CD14-positive monocyte (primary cell): ENCODE measurements around the gene LOXL3. TPM values are rescaled to one million over a fixed set of nuclear protein-coding genes. Genes with fewer than 3 reads are reported as not detected.

Experiments used
- DNase-seq, 3 donors: peaks; one replicate each; pipeline ENCODE4 v3.0.0-alpha.2; 2011 to 2022
- H2AFZ ChIP-seq: 2 replicates; pipeline ENCODE4 v1.6.0; 2012; ENCODE audit warnings: mild to moderate bottlenecking, low read depth, low read length, inconsistent platforms; ENCODE audit not compliant: insufficient read depth, poor library complexity, severe bottlenecking
- H3K27ac ChIP-seq, 2 donors: 1 replicate in 1 of 2; 2 replicates in 1 of 2; pipeline ENCODE4 v1.5.1; 2012 to 2013; ENCODE audit warnings: low read length in 2 of 2, control low read depth in 1 of 2, inconsistent platforms in 1 of 2, low read depth in 1 of 2, mild to moderate bottlenecking in 1 of 2
- H3K27me3 ChIP-seq, 2 donors: one replicate each; pipeline versions ENCODE4 v1.6.0 to v1.6.1; 2011 to 2013; ENCODE audit warnings: low read length in 2 of 2; ENCODE audit not compliant: control insufficient read depth in 2 of 2, insufficient read depth in 2 of 2
- H3K36me3 ChIP-seq, 2 donors: replicated peaks in 1 of 2; 1 replicate in 1 of 2; 2 replicates in 1 of 2; pipeline versions ENCODE4 v1.5.1 to v1.6.1; 2012 to 2013; ENCODE audit warnings: low read length in 2 of 2, control low read depth in 1 of 2, inconsistent platforms in 1 of 2, mild to moderate bottlenecking in 1 of 2; ENCODE audit not compliant: insufficient read depth in 2 of 2, control insufficient read depth in 1 of 2
- H3K4me1 ChIP-seq, 2 donors: 1 replicate in 1 of 2; 2 replicates in 1 of 2; pipeline versions ENCODE4 v1.5.1 to v1.6.1; 2012 to 2013; ENCODE audit warnings: low read length in 2 of 2, control low read depth in 1 of 2, inconsistent platforms in 1 of 2, mild to moderate bottlenecking in 1 of 2, moderate library complexity in 1 of 2; ENCODE audit not compliant: insufficient read depth in 2 of 2, control insufficient read depth in 1 of 2
- H3K4me2 ChIP-seq: replicated peaks from 2 replicates; pipeline ENCODE3; 2012; ENCODE audit warnings: low read length, moderate library complexity, mild to moderate bottlenecking; ENCODE audit not compliant: poor library complexity, severe bottlenecking; ENCODE audit errors: extremely low read depth
- H3K4me3 ChIP-seq, 3 experiments: fragments of 200-600 bp in 1 of 3; sonication (generic) in 1 of 3; replicated peaks in 1 of 3; 1 replicate in 2 of 3; 2 replicates in 1 of 3; pipeline ENCODE4 v1.5.1; 2011 to 2013; ENCODE audit warnings: low read length in 3 of 3, mild to moderate bottlenecking in 3 of 3, control low read depth in 2 of 3, low read depth in 2 of 3, inconsistent platforms in 1 of 3, moderate library complexity in 1 of 3
- H3K79me2 ChIP-seq: 2 replicates; pipeline ENCODE4 v1.6.0; 2012; ENCODE audit warnings: mild to moderate bottlenecking, control low read depth, inconsistent platforms, low read length, moderate library complexity; ENCODE audit not compliant: insufficient read depth
- H3K9ac ChIP-seq: 2 replicates; pipeline ENCODE4 v1.6.0; 2017; ENCODE audit warnings: low read length, mild to moderate bottlenecking; ENCODE audit not compliant: insufficient read depth, poor library complexity, severe bottlenecking
- H3K9me3 ChIP-seq, 2 donors: replicated peaks in 1 of 2; 1 replicate in 1 of 2; 2 replicates in 1 of 2; pipeline versions ENCODE4 v1.5.1 to v1.6.1; 2012 to 2013; ENCODE audit warnings: low read length in 2 of 2, control low read depth in 1 of 2; ENCODE audit not compliant: control insufficient read depth in 1 of 2, insufficient read depth in 1 of 2
- H4K20me1 ChIP-seq: 2 replicates; pipeline ENCODE4 v1.6.0; 2012; ENCODE audit warnings: mild to moderate bottlenecking, low read length, control low read depth, moderate library complexity; ENCODE audit not compliant: insufficient read depth
- H3K27ac Mint-ChIP-seq, 7 donors: one replicate each; pipeline ENCODE4 v1.8.0; 2020; ENCODE audit warnings: mild to moderate bottlenecking in 7 of 7, mixed read lengths in 7 of 7, moderate library complexity in 6 of 7, inconsistent platforms in 2 of 7
- H3K27me3 Mint-ChIP-seq, 3 donors: one replicate each; pipeline ENCODE4 v1.8.0; 2021 to 2022; ENCODE audit warnings: low read depth in 3 of 3, mild to moderate bottlenecking in 3 of 3, mixed read lengths in 3 of 3, moderate library complexity in 3 of 3, inconsistent platforms in 1 of 3
- H3K36me3 Mint-ChIP-seq, 2 donors: one replicate each; pipeline ENCODE4 v1.8.0; 2020; ENCODE audit warnings: mixed read lengths in 2 of 2, inconsistent platforms in 1 of 2, mild to moderate bottlenecking in 1 of 2
- H3K4me1 Mint-ChIP-seq: one replicate; pipeline ENCODE4 v1.8.0; 2020; ENCODE audit warnings: mild to moderate bottlenecking, mixed read lengths
- H3K4me3 Mint-ChIP-seq, 2 donors: one replicate each; pipeline ENCODE4 v1.8.0; 2020; ENCODE audit warnings: mild to moderate bottlenecking in 2 of 2, mixed read lengths in 2 of 2, moderate library complexity in 1 of 2
- H3K9me3 Mint-ChIP-seq, 7 donors: one replicate each; pipeline ENCODE4 v1.8.0; 2020 to 2022; ENCODE audit warnings: mixed read lengths in 7 of 7, mild to moderate bottlenecking in 6 of 7, moderate library complexity in 6 of 7, inconsistent platforms in 2 of 7
- CTCF ChIP-seq: fragments of 200-600 bp; IDR thresholded peaks from one replicate; pipeline ENCODE4 v1.8.0; 2022; ENCODE audit warnings: antibody characterized with exemption, mild to moderate bottlenecking
- WGBS: methylation state at CpG from one replicate; pipeline ENCODE4 v1.1.5; 2013; ENCODE audit warnings: missing lambda C conversion rate; ENCODE audit not compliant: insufficient coverage; 5-methylcytosine and 5-hydroxymethylcytosine counted together
- intact Hi-C, 2 donors: fragments of 100-400 bp; cut with micrococcal nuclease; formaldehyde crosslinking; loops; one replicate each; pipeline versions ENCODE4 v1.15.0 to v1.15.1; 2023
- polyA plus RNA-seq, 3 donors: library from polyadenylated mRNA; depleted of rRNA in 1 of 3; unstranded in 2 of 3; stranded (reverse) in 1 of 3; fragments of 300-500 nt in 2 of 3; fragments of >200 nt in 1 of 3; fragmentation: Illumina TruSeq in 2 of 3; gene quantifications; 1 replicate in 2 of 3; 2 replicates in 1 of 3; pipeline ENCODE4 v1.2.3, GENCODE V29; 2012 to 2021

Gene LOXL3
- polyA plus RNA-seq, 3 donors: 18.2 to 35.0 (median 18.5) TPM

- Histone ChIP-seq H3K4me1 (peaks cover 11 to 16% of the 10 kb centered on the region in 2 donors), H3K4me3 (no peak overlapping the region), H3K79me2 (peaks cover 6% of the 10 kb centered on the region), H3K36me3 (peaks cover 0 to 3% of the 10 kb centered on the region in 2 donors), H3K9ac (no peak overlapping the region), H3K27me3 (no peaks in the 10 kb centered on the region), H3K4me2 (no peak overlapping the region), H4K20me1 (no peaks in the 10 kb centered on the region), H2AFZ (no peak overlapping the region), H3K27ac (no peak overlapping the region), H3K9me3 (no peaks in the 10 kb centered on the region)
- Mint-ChIP-seq H3K36me3 (peaks cover 9 to 11% of the 10 kb centered on the region in 2 donors), H3K4me1 (peaks cover 13% of the 10 kb centered on the region), H3K4me3 (no peak overlapping the region), H3K9me3 (no peaks in the 10 kb centered on the region), H3K27ac (peak overlapping the region in 1 of 7 donors; percentile 46), H3K27me3 (peaks cover 5 to 6% (median 5%) of the 10 kb centered on the region in 3 donors)
- no peak for DNase-seq
- no peak for TF ChIP-seq CTCF
- WGBS: 97% methylated on average over 3 of the region's 3 CpGs
- intact Hi-C loops: loop anchor here in 1 of 2 donors (10.0 kb wide), 1 partner anchor 150 kb away; no protein-coding TSS in a partner anchor
Measured at GRCh38 chr2:74544634-74545033, 9.1 kb downstream of the LOXL3 start.

GRCh38 chr2:74542978-74543377, 10.8 kb downstream of the LOXL3 start:
- Histone ChIP-seq H3K9ac (no peak overlapping the region), H3K4me1 (peaks cover 6 to 10% of the 10 kb centered on the region in 2 donors), H3K27ac (no peak overlapping the region), H3K9me3 (no peaks in the 10 kb centered on the region), H3K36me3 (peaks cover 0 to 3% of the 10 kb centered on the region in 2 donors), H4K20me1 (no peaks in the 10 kb centered on the region), H2AFZ (no peak overlapping the region), H3K79me2 (no peaks in the 10 kb centered on the region), H3K4me2 (no peak overlapping the region), H3K4me3 (no peak overlapping the region), H3K27me3 (no peaks in the 10 kb centered on the region)
- Mint-ChIP-seq H3K27me3 (peaks cover 0 to 7% (median 4%) of the 10 kb centered on the region in 3 donors), H3K4me3 (no peak overlapping the region), H3K4me1 (peaks cover 12% of the 10 kb centered on the region), H3K27ac (no peak overlapping the region), H3K36me3 (peaks cover 9 to 11% of the 10 kb centered on the region in 2 donors), H3K9me3 (no peaks in the 10 kb centered on the region)
- no CpG with 5 or more reads among the region's 1 CpG for WGBS
- no peak for DNase-seq
- intact Hi-C loops: loop anchor here in 1 of 2 donors (10.0 kb wide), 1 partner anchor 148 kb away; no protein-coding TSS in a partner anchor
- TF ChIP-seq CTCF: no peak
